Stimulated activated CD8-positive, alpha-beta memory T cell treated with anti-CD3 and anti-CD28 coated beads, Interleukin-7, amount 100 ng/mL, for 24 hours (primary cell): Measurements from ENCODE around the gene SHISAL2B.
"Not testable (repeated sequence)": the region's sequence is repeated elsewhere in the genome, so short reads cannot be mapped to it uniquely, and the experiment has no call there.

ENCODE experiments used
- DNase-seq: peaks from one replicate; pipeline ENCODE4 v3.0.0-alpha.2; 2020; ENCODE audit warnings: low read depth

Gene SHISAL2B

GRCh38 chr5:64690417-64691151 is at the start of gene SHISAL2B:
Gene SHISAL2B (plus strand): TSS chr5:64690503. CDS start chr5:64690624, 121 bp downstream.
- no peak for DNase-seq

- DNase-seq, result no peak
Observed at GRCh38 chr5:64644831-64645230, 45.5 kb upstream of the SHISAL2B start.

GRCh38 chr5:64646169-64646568 is 44.1 kb upstream of the SHISAL2B start:
- no peak for DNase-seq

- DNase-seq, result no peak
Observed at GRCh38 chr5:64649512-64649911, 40.8 kb upstream of the SHISAL2B start.

- no peak for DNase-seq
Observed at GRCh38 chr5:64653766-64654560, 36.3 kb upstream of the SHISAL2B start.

GRCh38 chr5:64654561-64654938 is 35.8 kb upstream of the SHISAL2B start:
- DNase-seq, result no peak

- DNase-seq, result no peak
Observed at GRCh38 chr5:64655596-64655995, 34.7 kb upstream of the SHISAL2B start.

- DNase-seq, result no peak
Observed at GRCh38 chr5:64659289-64659688, 31.0 kb upstream of the SHISAL2B start.

- DNase-seq, result not testable (repeated sequence)
Observed at GRCh38 chr5:64663181-64663580, 27.1 kb upstream of the SHISAL2B start.

GRCh38 chr5:64665243-64665642 is 25.1 kb upstream of the SHISAL2B start:
- no peak for DNase-seq

- DNase-seq, result no peak
Observed at GRCh38 chr5:64666078-64666477, 24.2 kb upstream of the SHISAL2B start.

- DNase-seq, result no peak
Observed at GRCh38 chr5:64667068-64667467, 23.2 kb upstream of the SHISAL2B start.

- no peak for DNase-seq
Observed at GRCh38 chr5:64670277-64670676, 20.0 kb upstream of the SHISAL2B start.

- DNase-seq, result no peak
Observed at GRCh38 chr5:64671678-64672077, 18.6 kb upstream of the SHISAL2B start.

GRCh38 chr5:64678374-64678773 is 11.9 kb upstream of the SHISAL2B start:
- DNase-seq, result no peak

GRCh38 chr5:64680289-64680688 is 10.0 kb upstream of the SHISAL2B start:
- no peak for DNase-seq

GRCh38 chr5:64682608-64683007 is 7.7 kb upstream of the SHISAL2B start:
- DNase-seq, result no peak

GRCh38 chr5:64685866-64686265 is 4.4 kb upstream of the SHISAL2B start:
- no peak for DNase-seq

GRCh38 chr5:64688391-64688790 is 1.9 kb upstream of the SHISAL2B start:
- no peak for DNase-seq

- DNase-seq, result no peak
Observed at GRCh38 chr5:64688965-64689364, 1.3 kb upstream of the SHISAL2B start.

GRCh38 chr5:64690104-64690416 is 243 bp upstream of the SHISAL2B start:
- DNase-seq, result no peak

- no peak for DNase-seq
Observed at GRCh38 chr5:64691291-64691690, 988 bp downstream of the SHISAL2B start.

- DNase-seq, result no peak
Observed at GRCh38 chr5:64693636-64694035, 3.3 kb downstream of the SHISAL2B start.

GRCh38 chr5:64696414-64696813 is 6.1 kb downstream of the SHISAL2B start:
- DNase-seq, result not testable (repeated sequence)
